HG03439 (cell line): ENCODE data around the gene FGA.

Experiments used
- ATAC-seq: cut with Tn5 transposase; IDR thresholded peaks from one replicate; pipeline ENCODE4 v1.9.1; 2021; ENCODE audit warnings: mild to moderate bottlenecking, moderate library complexity; ENCODE audit not compliant: unreplicated experiment

The FGA gene

DNA sequence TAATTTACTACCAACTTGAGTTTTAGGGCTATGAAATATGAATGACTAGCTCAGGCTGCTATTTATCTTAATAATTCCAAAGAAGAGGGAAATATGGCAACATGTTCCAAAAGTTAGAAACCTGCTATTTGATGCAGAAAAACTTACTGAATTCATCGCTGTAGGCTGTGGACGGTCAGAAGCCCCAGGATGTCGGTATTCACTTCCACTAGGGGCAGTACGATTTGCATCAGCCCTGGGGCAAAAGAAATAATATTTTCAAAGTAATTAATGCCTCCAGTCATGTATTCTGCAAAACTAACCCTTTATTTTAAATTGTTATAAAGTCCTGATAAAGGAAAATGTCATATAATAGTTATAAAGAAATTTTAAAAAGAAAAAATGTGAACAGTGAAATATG lies 44.9 kb downstream of the FGA start:
- ATAC-seq = no peak

DNA sequence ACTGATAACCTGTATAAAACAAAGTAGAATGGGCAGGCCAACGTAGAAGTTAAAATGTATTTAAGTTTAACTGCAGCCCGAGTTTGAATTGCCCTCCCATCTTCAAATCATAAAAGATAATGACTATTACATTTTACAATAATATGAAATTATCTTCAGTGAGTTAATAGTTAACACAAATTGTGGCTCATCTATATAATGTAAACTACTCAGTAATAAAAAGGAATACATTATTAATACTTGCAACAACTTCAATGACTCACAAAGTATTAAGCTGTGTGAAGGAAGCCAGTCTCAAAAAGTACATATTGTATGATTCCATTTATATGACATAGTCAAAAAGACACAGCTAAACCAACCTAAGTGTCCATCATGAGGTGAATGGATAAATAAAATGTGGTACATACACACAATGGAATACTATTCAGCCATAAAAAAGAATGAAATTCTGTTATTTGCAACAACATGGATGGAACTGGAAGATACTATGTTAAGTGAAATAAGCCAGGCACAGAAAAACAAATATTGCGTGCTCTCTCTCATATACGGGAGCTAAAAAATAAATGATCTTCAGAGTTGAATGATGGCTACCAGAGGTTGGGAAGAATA lies 48.2 kb downstream of the FGA start:
- ATAC-seq = no peak
